OCI-M2 (cell line): ENCODE data around the gene CALM3.
"Not testable (repeated sequence)": the region's sequence is repeated elsewhere in the genome, so short reads cannot be mapped to it uniquely, and the experiment has no call there.

Experiments used
- DNase-seq: peaks from one replicate; lab custom pipeline; 2025; ENCODE audit not compliant: unreplicated experiment; lab: John Stamatoyannopoulos, UW

Gene CALM3

GRCh38 chr19:46614114-46614722 lies 13.1 kb downstream of the CALM3 start:
- DNase-seq, result no peak

GRCh38 chr19:46615966-46616365 lies 14.8 kb downstream of the CALM3 start:
- no peak for DNase-seq

- DNase-seq, result no peak
Measured at GRCh38 chr19:46616631-46617322, 15.6 kb downstream of the CALM3 start.

- no peak for DNase-seq
Measured at GRCh38 chr19:46617601-46618000, 16.5 kb downstream of the CALM3 start.

GRCh38 chr19:46618670-46619231 lies 17.6 kb downstream of the CALM3 start:
- no peak for DNase-seq

GRCh38 chr19:46620267-46620666 lies 19.1 kb downstream of the CALM3 start:
- DNase-seq, result no peak

- DNase-seq, result no peak
Measured at GRCh38 chr19:46620716-46621115, 19.6 kb downstream of the CALM3 start.

GRCh38 chr19:46621191-46622117 lies 20.3 kb downstream of the CALM3 start:
- no peak for DNase-seq

- DNase-seq, result no peak
Measured at GRCh38 chr19:46622118-46622446, 21.0 kb downstream of the CALM3 start.

GRCh38 chr19:46623915-46624502 lies 22.9 kb downstream of the CALM3 start:
- DNase-seq, result no peak

- DNase-seq, result no peak
Measured at GRCh38 chr19:46624958-46625661, 24.0 kb downstream of the CALM3 start, which contains the start of gene PTGIR. TSS of gene PTGIR (minus strand) at chr19:46625089. CDS start at chr19:46624225, 864 bp downstream.

- DNase-seq, result no peak
Measured at GRCh38 chr19:46625731-46626130, 24.6 kb downstream of the CALM3 start.

GRCh38 chr19:46626446-46626845 lies 25.3 kb downstream of the CALM3 start:
- no peak for DNase-seq

- DNase-seq, result not testable (repeated sequence)
Measured at GRCh38 chr19:46628970-46629369, 27.8 kb downstream of the CALM3 start.

- DNase-seq, result no peak
Measured at GRCh38 chr19:46629546-46630025, 28.5 kb downstream of the CALM3 start.

GRCh38 chr19:46630586-46631205 lies 29.6 kb downstream of the CALM3 start:
- DNase-seq, result no peak

- no peak for DNase-seq
Measured at GRCh38 chr19:46631481-46631880, 30.4 kb downstream of the CALM3 start.

GRCh38 chr19:46633130-46633529 lies 32.0 kb downstream of the CALM3 start:
- DNase-seq, result no peak

GRCh38 chr19:46634045-46634655 lies 33.0 kb downstream of the CALM3 start:
- peak; percentile 58 for DNase-seq
